ENCODE data around the gene SYK.

The SYK gene

GRCh38 chr9:90900130-90900529 is 98.5 kb downstream of the SYK start:
- no peak for TF ChIP-seq CTCF (IDR thresholded peaks at IDR 0.05; ENCODE audit: low read depth, low read length)
- in situ Hi-C loops (cut with HindIII; ENCODE audit: low sequenced_read_pairs): no loop called here

GRCh38 chr9:90901933-90902332 is 100.3 kb downstream of the SYK start:
- TF ChIP-seq CTCF (IDR thresholded peaks at IDR 0.05; ENCODE audit: low read depth, low read length): no peak
- no peak for DNase-seq (ENCODE audit: low read depth, low spot score)
- H3K4me3 ChIP-seq (ENCODE audit: low read depth, low read length): no peak overlapping the region
- in situ Hi-C loops (cut with HindIII; ENCODE audit: low sequenced_read_pairs): no loop called here

More at GRCh38 chr9:90900130-90900529, 98.5 kb downstream of the SYK start:
- no peak for DNase-seq (ENCODE audit: low read depth, low spot score)
- no peak overlapping the region for H3K4me3 ChIP-seq (ENCODE audit: low read depth, low read length)

GRCh38 chr9:90903766-90904424 is 102.3 kb downstream of the SYK start:
- in situ Hi-C loops (cut with HindIII; ENCODE audit: low sequenced_read_pairs): no loop called here
- TF ChIP-seq CTCF (IDR thresholded peaks at IDR 0.05; ENCODE audit: low read depth, low read length): no peak
- no peak for DNase-seq (ENCODE audit: low read depth, low spot score)
- no peak overlapping the region for H3K4me3 ChIP-seq (ENCODE audit: low read depth, low read length)

- DNase-seq (ENCODE audit: low read depth, low spot score): no peak
- H3K4me3 ChIP-seq (ENCODE audit: low read depth, low read length): no peak overlapping the region
- TF ChIP-seq CTCF (IDR thresholded peaks at IDR 0.05; ENCODE audit: low read depth, low read length): no peak
- in situ Hi-C loops (cut with HindIII; ENCODE audit: low sequenced_read_pairs): no loop called here
These were observed 103.3 kb downstream of the SYK start for GRCh38 chr9:90904706-90905478.

- TF ChIP-seq CTCF (IDR thresholded peaks at IDR 0.05; ENCODE audit: low read depth, low read length): no peak
- in situ Hi-C loops (cut with HindIII; ENCODE audit: low sequenced_read_pairs): no loop called here
- no peak overlapping the region for H3K4me3 ChIP-seq (ENCODE audit: low read depth, low read length)
- DNase-seq (ENCODE audit: low read depth, low spot score): no peak
These were observed 104.2 kb downstream of the SYK start for GRCh38 chr9:90905822-90906221.

- in situ Hi-C loops (cut with HindIII; ENCODE audit: low sequenced_read_pairs): no loop called here
- no peak for TF ChIP-seq CTCF (IDR thresholded peaks at IDR 0.05; ENCODE audit: low read depth, low read length)
- DNase-seq (ENCODE audit: low read depth, low spot score): no peak
These were observed 104.9 kb downstream of the SYK start for GRCh38 chr9:90906316-90907055.

More at GRCh38 chr9:90906316-90907055, 104.9 kb downstream of the SYK start:
- H3K4me3 ChIP-seq (ENCODE audit: low read depth, low read length): no peak overlapping the region
